Panc1 (cell line): Measurements from ENCODE around the gene LOXL4. TPM values are rescaled to one million over a fixed set of nuclear protein-coding genes. Genes with fewer than 3 reads are reported as not detected.

Experiments
- ATAC-seq: fragments of 200-7000 bp; cut with Tn5 transposase; 2 replicates; pipeline ENCODE4 v1.9.1; 2020; ENCODE audit warnings: mild to moderate bottlenecking, moderate library complexity
- BruUV-seq: library from RNA; stranded (reverse); fragments of 400-500 nt; replicated peaks from 2 replicates; lab custom pipeline; 2021; lab: Mats Ljungman, UMichigan
- CTCF ChIA-PET: fragments of 300-600 bp; sonication (Branson Sonifier 250); formaldehyde crosslinking; loops from one replicate; lab custom pipeline; 2022; ENCODE audit warnings: antibody characterized with exemption; lab: Charles Lee
- POLR2A ChIA-PET: fragments of 300-600 bp; sonication (Branson Sonifier 250); formaldehyde crosslinking; loops from one replicate; lab custom pipeline; 2022; ENCODE audit warnings: antibody characterized with exemption; lab: Charles Lee
- DNase-seq: peaks from one replicate; pipeline ENCODE4 v3.0.0-alpha.2; 2010; ENCODE audit warnings: low read depth, low spot score
- H3K27ac ChIP-seq: 2 replicates; pipeline ENCODE4 v1.5.1; 2011; ENCODE audit warnings: mild to moderate bottlenecking, low read length, inconsistent platforms
- H3K27me3 ChIP-seq: fragments of 200-500 bp; sonication (Bioruptor generic); 2 replicates; pipeline ENCODE4 v1.6.0; 2014; ENCODE audit warnings: low read length, inconsistent platforms; ENCODE audit not compliant: control insufficient read depth, insufficient read depth
- H3K36me3 ChIP-seq: fragments of 200-500 bp; sonication (Bioruptor generic); 2 replicates; pipeline ENCODE4 v1.5.1; 2014; ENCODE audit warnings: inconsistent platforms, mild to moderate bottlenecking, low read length, moderate library complexity; ENCODE audit not compliant: control insufficient read depth, insufficient read depth
- H3K4me1 ChIP-seq: 2 replicates; pipeline ENCODE4 v1.5.1; 2011; ENCODE audit warnings: inconsistent platforms, mild to moderate bottlenecking, low read length, moderate library complexity; ENCODE audit not compliant: control insufficient read depth, insufficient read depth
- H3K4me3 ChIP-seq, 2 experiments: 2 replicates each; pipeline ENCODE4 v1.5.1; 2011 to 2012; ENCODE audit warnings: low read depth in 2 of 2, low read length in 2 of 2, mild to moderate bottlenecking in 2 of 2, inconsistent platforms in 1 of 2, moderate library complexity in 1 of 2
- H3K9me3 ChIP-seq: fragments of 200-500 bp; sonication (Bioruptor generic); 2 replicates; pipeline ENCODE4 v1.5.1; 2014; ENCODE audit warnings: low read depth, mild to moderate bottlenecking, inconsistent platforms, low read length, moderate library complexity; ENCODE audit not compliant: control insufficient read depth, insufficient read depth
- CTCF ChIP-seq: fragments of 450-650 bp; IDR thresholded peaks from 2 replicates; pipeline ENCODE4 v1.5.1; 2017; ENCODE audit warnings: mild to moderate bottlenecking
- POLR2AphosphoS5 ChIP-seq: IDR thresholded peaks from 2 replicates; pipeline ENCODE4 v1.6.1; 2012; ENCODE audit warnings: mild to moderate bottlenecking, low read depth, low read length, moderate library complexity
- REST ChIP-seq, 2 experiments: IDR thresholded peaks; 2 replicates each; pipeline ENCODE4 v1.6.1; 2011 to 2012; ENCODE audit warnings: low read depth in 2 of 2, control low read depth in 1 of 2, low read length in 1 of 2, mild to moderate bottlenecking in 1 of 2, moderate library complexity in 1 of 2; ENCODE audit not compliant: insufficient read depth in 1 of 2
- SIN3A ChIP-seq: IDR thresholded peaks from 2 replicates; pipeline ENCODE4 v1.6.1; 2012; ENCODE audit warnings: low read depth, mild to moderate bottlenecking, low read length, moderate library complexity, borderline replicate concordance; ENCODE audit not compliant: insufficient read depth
- TCF7L2 ChIP-seq: IDR thresholded peaks from 2 replicates; pipeline ENCODE4 v1.6.1; 2011; ENCODE audit warnings: mild to moderate bottlenecking, low read depth, low read length, inconsistent platforms
- in situ Hi-C: cut with HindIII; loops from 2 replicates; pipeline ENCODE4 v1.10.0; 2016; ENCODE audit warnings: low sequenced_read_pairs, low pct_unique_long_range_greater_than_20kb
- intact Hi-C: fragments of 100-400 bp; cut with micrococcal nuclease; formaldehyde crosslinking; loops from one replicate; pipeline ENCODE4 v1.10.0; 2022; ENCODE audit not compliant: unreplicated experiment
- total RNA-seq: library from RNA; stranded (reverse); gene quantifications from one replicate; pipeline ENCODE4 v1.2.1, GENCODE V29; 2021; ENCODE audit not compliant: unreplicated experiment

Gene LOXL4
- total RNA-seq, 1 experiment from 2014 or later, result 17.7 TPM

- no peak overlapping the region for H3K4me3 ChIP-seq
- DNase-seq (no peak), ATAC-seq (no peak)
- TF ChIP-seq SIN3A, result no peak
- TF ChIP-seq TCF7L2, result no peak
- TF ChIP-seq REST (IDR thresholded peaks at IDR 0.05; ENCODE audit: insufficient read depth in 1 of 2, low read depth in 2 of 2, low read length in 1 of 2), result no peak
- TF ChIP-seq CTCF, result no peak
- no peak for TF ChIP-seq POLR2AphosphoS5
- ChIA-PET CTCF (no interaction called here), POLR2A (no interaction called here)
- intact Hi-C loops (no loop called here), in situ Hi-C loops (no loop called here)
- BruUV-seq, result no TSS peak
- H3K36me3 ChIP-seq, result no peaks in the 10 kb centered on the region
- no peaks in the 10 kb centered on the region for H3K9me3 ChIP-seq
- no peaks in the 10 kb centered on the region for H3K4me1 ChIP-seq
- H3K27ac ChIP-seq, result no peak overlapping the region
- H3K27me3 ChIP-seq, result no peaks in the 10 kb centered on the region
Observed at GRCh38 chr10:98258683-98259454, 9.1 kb downstream of the LOXL4 start.

- in situ Hi-C loops (no loop called here), intact Hi-C loops (no loop called here)
- Histone ChIP-seq H3K27me3 (no peaks in the 10 kb centered on the region), H3K27ac (no peak overlapping the region), H3K4me1 (no peaks in the 10 kb centered on the region), H3K4me3 (no peak overlapping the region), H3K36me3 (no peaks in the 10 kb centered on the region), H3K9me3 (no peaks in the 10 kb centered on the region)
- no TSS peak for BruUV-seq
- TF ChIP-seq REST (IDR thresholded peaks at IDR 0.05; ENCODE audit: insufficient read depth in 1 of 2, low read depth in 2 of 2, low read length in 1 of 2) (no peak), POLR2AphosphoS5 (no peak), TCF7L2 (no peak), CTCF (no peak), SIN3A (no peak)
- ChIA-PET CTCF (no interaction called here), POLR2A (no interaction called here)
- DNase-seq (no peak), ATAC-seq (no peak)
Observed at GRCh38 chr10:98257961-98258360, 10.0 kb downstream of the LOXL4 start.
